Measurements from ENCODE around the gene PTPRU. TPM values are rescaled to one million over a fixed set of nuclear protein-coding genes. Genes with fewer than 3 reads are reported as not detected.

PTPRU gene
- total RNA-seq, 1 experiment from 2014 or later = 0.72 TPM

- Histone ChIP-seq H3K27ac (ENCODE audit: low read length) (no peak overlapping the region), H3K9me3 (ENCODE audit: control insufficient read depth, insufficient read depth, low read depth, low read length) (no peaks in the 10 kb centered on the region), H3K4me3 (ENCODE audit: low read depth in 2 of 2, low read length in 2 of 2) (no peak overlapping the region), H3K36me3 (ENCODE audit: control insufficient read depth, insufficient read depth, low read length) (no peaks in the 10 kb centered on the region), H3K4me1 (ENCODE audit: control insufficient read depth, insufficient read depth, low read length) (no peaks in the 10 kb centered on the region), H3K27me3 (ENCODE audit: control insufficient read depth, insufficient read depth, low read length) (no peaks in the 10 kb centered on the region)
- ATAC-seq (no peak), DNase-seq (ENCODE audit: low read depth, low spot score) (no peak)
- POLR2A ChIA-PET = no interaction called here
- BruUV-seq (replicated peaks) = no TSS peak
- CTCF ChIA-PET = no interaction called here
- intact Hi-C loops (cut with micrococcal nuclease; ENCODE audit: unreplicated experiment) = no loop called here
- in situ Hi-C loops (cut with HindIII; ENCODE audit: low pct_unique_long_range_greater_than_20kb, low sequenced_read_pairs) = no loop called here
- no peak for TF ChIP-seq SIN3A (IDR thresholded peaks at IDR 0.05; ENCODE audit: borderline replicate concordance, insufficient read depth, low read depth, low read length)
- no peak for TF ChIP-seq TCF7L2 (IDR thresholded peaks at IDR 0.05; ENCODE audit: low read depth, low read length)
- TF ChIP-seq CTCF (IDR thresholded peaks at IDR 0.05) = no peak
- no peak for TF ChIP-seq POLR2AphosphoS5 (IDR thresholded peaks at IDR 0.05; ENCODE audit: low read depth, low read length)
- TF ChIP-seq REST (IDR thresholded peaks at IDR 0.05; ENCODE audit: insufficient read depth in 1 of 2, low read depth in 2 of 2, low read length in 1 of 2) = no peak
Observed at GRCh38 chr1:29223521-29223920, 12.8 kb upstream of the PTPRU start.

GRCh38 chr1:29224356-29224837, 11.9 kb upstream of the PTPRU start:
- Histone ChIP-seq H3K27ac (ENCODE audit: low read length) (no peak overlapping the region), H3K27me3 (ENCODE audit: control insufficient read depth, insufficient read depth, low read length) (no peaks in the 10 kb centered on the region), H3K9me3 (ENCODE audit: control insufficient read depth, insufficient read depth, low read depth, low read length) (no peaks in the 10 kb centered on the region), H3K4me3 (ENCODE audit: low read depth in 2 of 2, low read length in 2 of 2) (no peak overlapping the region), H3K36me3 (ENCODE audit: control insufficient read depth, insufficient read depth, low read length) (no peaks in the 10 kb centered on the region), H3K4me1 (ENCODE audit: control insufficient read depth, insufficient read depth, low read length) (no peaks in the 10 kb centered on the region; the same call in 1 of the 2 replicates)
- no TSS peak for BruUV-seq (replicated peaks)
- TF ChIP-seq SIN3A (IDR thresholded peaks at IDR 0.05; ENCODE audit: borderline replicate concordance, insufficient read depth, low read depth, low read length) (no peak), CTCF (IDR thresholded peaks at IDR 0.05) (no peak), REST (IDR thresholded peaks at IDR 0.05; ENCODE audit: insufficient read depth in 1 of 2, low read depth in 2 of 2, low read length in 1 of 2) (no peak), POLR2AphosphoS5 (IDR thresholded peaks at IDR 0.05; ENCODE audit: low read depth, low read length) (no peak), TCF7L2 (IDR thresholded peaks at IDR 0.05; ENCODE audit: low read depth, low read length) (no peak)
- in situ Hi-C loops (cut with HindIII; ENCODE audit: low pct_unique_long_range_greater_than_20kb, low sequenced_read_pairs) (no loop called here), intact Hi-C loops (cut with micrococcal nuclease; ENCODE audit: unreplicated experiment) (no loop called here)
- DNase-seq (ENCODE audit: low read depth, low spot score) (no peak), ATAC-seq (no peak)
- CTCF ChIA-PET = no interaction called here
- POLR2A ChIA-PET = no interaction called here
